Spleen (tissue), 11 donors: ENCODE measurements around the gene HLA-F. TPM values are rescaled to one million over a fixed set of nuclear protein-coding genes. Genes with fewer than 3 reads are reported as not detected.

ENCODE experiments used
- DNase-seq: peaks from one replicate; pipeline ENCODE4 v3.0.0-alpha.2; 2020
- H3K27ac ChIP-seq, 8 donors: fragments of 200-600 bp; sonication (generic) in 7 of 8; 1 replicate in 4 of 8; 2 replicates in 4 of 8; pipeline versions ENCODE4 v1.5.0 to v1.8.0; 2016 to 2021; ENCODE audit warnings: inconsistent platforms in 4 of 8, mild to moderate bottlenecking in 4 of 8, moderate library complexity in 1 of 8
- H3K27me3 ChIP-seq, 7 donors: fragments of 200-600 bp; sonication (generic) in 6 of 7; replicated peaks in 1 of 7; 1 replicate in 4 of 7; 2 replicates in 3 of 7; pipeline versions ENCODE4 v1.5.0 to v1.8.0; 2016 to 2021; ENCODE audit warnings: inconsistent platforms in 3 of 7, mild to moderate bottlenecking in 1 of 7
- H3K36me3 ChIP-seq, 6 donors: fragments of 200-600 bp; sonication (generic) in 5 of 6; 1 replicate in 4 of 6; 2 replicates in 2 of 6; pipeline versions ENCODE4 v1.5.0 to v1.8.0; 2016 to 2021; ENCODE audit warnings: inconsistent platforms in 2 of 6
- H3K4me1 ChIP-seq, 6 donors: fragments of 200-600 bp; sonication (generic) in 5 of 6; 1 replicate in 3 of 6; 2 replicates in 3 of 6; pipeline versions ENCODE4 v1.5.0 to v1.8.0; 2016 to 2021; ENCODE audit warnings: inconsistent platforms in 3 of 6
- H3K4me3 ChIP-seq, 8 donors: fragments of 200-600 bp; sonication (generic) in 7 of 8; 1 replicate in 4 of 8; 2 replicates in 4 of 8; pipeline versions ENCODE4 v1.5.0 to v1.8.0; 2016 to 2021; ENCODE audit warnings: inconsistent platforms in 4 of 8, mild to moderate bottlenecking in 4 of 8, moderate library complexity in 2 of 8
- H3K9me3 ChIP-seq, 8 donors: fragments of 200-600 bp; sonication (generic) in 7 of 8; 1 replicate in 4 of 8; 2 replicates in 4 of 8; pipeline versions ENCODE4 v1.5.0 to v1.8.0; 2016 to 2021; ENCODE audit warnings: inconsistent platforms in 4 of 8
- POLR2A ChIP-seq, 3 donors: fragments of 450-650 bp; IDR thresholded peaks; one replicate each; pipeline ENCODE4 v1.5.1; 2017; ENCODE audit warnings: antibody characterized with exemption in 3 of 3, mild to moderate bottlenecking in 1 of 3
- POLR2AphosphoS5 ChIP-seq, 3 donors: sonication (generic); formaldehyde crosslinking; IDR thresholded peaks; one replicate each; pipeline ENCODE4 v1.5.1; 2017; ENCODE audit warnings: antibody characterized with exemption in 3 of 3
- WGBS, 5 donors: extraction: QIAGEN DNeasy Blood & Tissue Kit in 3 of 5; methylation state at CpG; one replicate each; pipeline versions ENCODE4 v1.1.5 to v1.1.7; 2013 to 2018; 5-methylcytosine and 5-hydroxymethylcytosine counted together
- intact Hi-C: fragments of 100-400 bp; cut with DNase I; formaldehyde crosslinking; loops from one replicate; pipeline ENCODE4 v1.15.0; 2023; ENCODE audit warnings: low total_unique reads
- polyA plus RNA-seq, 3 donors: library from polyadenylated mRNA; stranded (reverse); fragments of 200-250 nt; gene quantifications; one replicate each; pipeline ENCODE4 v1.2.1, GENCODE V29; 2013
- total RNA-seq, 7 donors: library from RNA; depleted of rRNA in 3 of 7; stranded (reverse); fragments of >200 nt in 3 of 7; fragmentation: NEBNext Ultra II Directional in 4 of 7; extraction: Animal tissue kit (Norgen Biotek cat#: 25700) in 4 of 7; gene quantifications; one replicate each; pipeline versions ENCODE4 v1.1.0 to v1.2.1, GENCODE V29; 2016 to 2021
- TF ChIP-seq, protein P1 (sequence below), 11 experiments: fragments of 200-600 bp in 7 of 11; fragments of 450-650 bp in 4 of 11; sonication (generic) in 4 of 11; IDR thresholded peaks in 8 of 11; conservative IDR thresholded peaks in 3 of 11; 1 replicate in 7 of 11; 2 replicates in 4 of 11; pipeline versions ENCODE4 v1.4.0 to v1.8.0; 2016 to 2021; ENCODE audit warnings: antibody characterized with exemption in 11 of 11, inconsistent platforms in 4 of 11, mild to moderate bottlenecking in 1 of 11
- donor health status: healthy with polysubstance abuse.
- donor health status: DM: no; HTN: no; CAD: no; lungs with moderate emphysema.
- donor health status: DM: no; HTN: no; CAD: no.
- donor health status: Bipolar disorder and iron deficiency.
- donor health status: healthy.
- donor health status: DM: no; HTN: no; CAD: no.
- donor health status: DM: yes; HTN: yes; CAD: no.

The HLA-F gene
- total and polyA plus RNA-seq, 10 donors, result 402 to 663 (median 509) TPM

DNA sequence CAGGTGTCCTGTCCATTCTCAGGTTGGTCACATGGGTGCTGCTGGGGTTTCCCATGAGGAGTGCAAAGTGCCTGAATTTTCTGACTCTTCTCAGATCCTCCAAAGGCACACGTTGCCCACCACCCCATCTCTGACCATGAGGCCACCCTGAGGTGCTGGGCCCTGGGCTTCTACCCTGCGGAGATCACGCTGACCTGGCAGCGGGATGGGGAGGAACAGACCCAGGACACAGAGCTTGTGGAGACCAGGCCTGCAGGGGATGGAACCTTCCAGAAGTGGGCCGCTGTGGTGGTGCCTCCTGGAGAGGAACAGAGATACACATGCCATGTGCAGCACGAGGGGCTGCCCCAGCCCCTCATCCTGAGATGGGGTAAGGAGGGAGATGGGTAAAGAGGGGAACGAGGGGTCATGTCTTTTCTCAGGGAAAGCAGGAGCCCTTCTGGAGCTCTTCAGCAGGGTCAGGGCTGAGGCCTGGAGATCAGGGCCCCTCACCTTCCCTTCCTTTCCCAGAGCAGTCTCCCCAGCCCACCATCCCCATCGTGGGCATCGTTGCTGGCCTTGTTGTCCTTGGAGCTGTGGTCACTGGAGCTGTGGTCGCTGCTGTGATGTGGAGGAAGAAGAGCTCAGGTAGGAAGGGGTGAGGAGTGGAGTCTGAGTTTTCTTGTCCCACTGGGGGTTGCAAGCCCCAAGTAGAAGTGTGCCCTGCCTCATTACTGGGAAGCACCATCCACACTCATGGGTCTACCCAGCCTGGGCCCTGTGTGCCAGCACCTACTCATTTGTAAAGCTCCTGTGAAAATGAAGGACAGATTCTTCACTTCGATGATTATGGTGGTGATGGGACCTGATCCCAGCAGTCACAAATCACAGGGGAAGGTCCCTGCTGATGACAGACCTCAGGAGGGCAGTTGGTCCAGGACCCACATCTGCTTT is 2.0 kb downstream of the HLA-F start:
- Histone ChIP-seq H3K4me3 (peak overlapping the region; percentile 61 to 100 (median 97)), H3K9me3 (no peaks in the 10 kb centered on the region), H3K4me1 (peaks cover 32 to 76% (median 52%) of the 10 kb centered on the region in 6 donors), H3K27me3 (no peaks in the 10 kb centered on the region), H3K36me3 (peaks cover 3 to 54% (median 44%) of the 10 kb centered on the region in 6 donors), H3K27ac (peak overlapping the region in 4 of 8 donors; percentile 12 to 100 (median 98))
- 49 to 76% (median 73%) methylated on average over 11 of the region's 11 CpGs for WGBS, 5 donors
- intact Hi-C loops, result no loop called here
- DNase-seq, result no peak
- TF ChIP-seq, protein P1, sequence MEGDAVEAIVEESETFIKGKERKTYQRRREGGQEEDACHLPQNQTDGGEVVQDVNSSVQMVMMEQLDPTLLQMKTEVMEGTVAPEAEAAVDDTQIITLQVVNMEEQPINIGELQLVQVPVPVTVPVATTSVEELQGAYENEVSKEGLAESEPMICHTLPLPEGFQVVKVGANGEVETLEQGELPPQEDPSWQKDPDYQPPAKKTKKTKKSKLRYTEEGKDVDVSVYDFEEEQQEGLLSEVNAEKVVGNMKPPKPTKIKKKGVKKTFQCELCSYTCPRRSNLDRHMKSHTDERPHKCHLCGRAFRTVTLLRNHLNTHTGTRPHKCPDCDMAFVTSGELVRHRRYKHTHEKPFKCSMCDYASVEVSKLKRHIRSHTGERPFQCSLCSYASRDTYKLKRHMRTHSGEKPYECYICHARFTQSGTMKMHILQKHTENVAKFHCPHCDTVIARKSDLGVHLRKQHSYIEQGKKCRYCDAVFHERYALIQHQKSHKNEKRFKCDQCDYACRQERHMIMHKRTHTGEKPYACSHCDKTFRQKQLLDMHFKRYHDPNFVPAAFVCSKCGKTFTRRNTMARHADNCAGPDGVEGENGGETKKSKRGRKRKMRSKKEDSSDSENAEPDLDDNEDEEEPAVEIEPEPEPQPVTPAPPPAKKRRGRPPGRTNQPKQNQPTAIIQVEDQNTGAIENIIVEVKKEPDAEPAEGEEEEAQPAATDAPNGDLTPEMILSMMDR (IDR thresholded peaks at IDR 0.05 in 8 of 11, conservative IDR thresholded peaks at IDR 0.05 in 3 of 11), result no peak
- TF ChIP-seq POLR2AphosphoS5 (IDR thresholded peaks at IDR 0.05), result peak in 1 of 3 donors; percentile 34

DNA sequence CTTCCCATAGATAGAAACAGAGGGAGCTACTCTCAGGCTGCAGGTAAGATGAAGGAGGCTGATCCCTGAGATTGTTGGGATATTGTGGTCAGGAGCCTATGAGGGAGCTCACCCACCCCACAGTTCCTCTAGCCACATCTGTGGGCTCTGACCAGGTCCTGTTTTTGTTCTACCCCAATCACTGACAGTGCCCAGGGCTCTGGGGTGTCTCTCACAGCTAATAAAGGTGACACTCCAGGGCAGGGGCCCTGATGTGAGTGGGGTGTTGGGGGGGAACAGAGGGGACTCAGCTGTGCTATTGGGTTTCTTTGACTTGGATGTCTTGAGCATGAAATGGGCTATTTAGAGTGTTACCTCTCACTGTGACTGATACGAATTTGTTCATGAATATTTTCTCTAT is 2.8 kb downstream of the HLA-F start:
- H3K27ac ChIP-seq, result peak overlapping the region in 4 of 8 donors; percentile 2 to 100 (median 98)
- peak in 1 of 3 donors; percentile 40 for TF ChIP-seq POLR2AphosphoS5 (IDR thresholded peaks at IDR 0.05)
- no peak for TF ChIP-seq POLR2A (IDR thresholded peaks at IDR 0.05)
- no peaks in the 10 kb centered on the region for H3K9me3 ChIP-seq
- peak overlapping the region; percentile 27 to 100 (median 97) for H3K4me3 ChIP-seq
- intact Hi-C loops, result no loop called here
- H3K36me3 ChIP-seq, result peaks cover 3 to 54% (median 44%) of the 10 kb centered on the region in 6 donors
- WGBS, 5 donors, result 47 to 71% (median 63%) methylated on average over 1 of the region's 1 CpG
- peaks cover 32 to 81% (median 52%) of the 10 kb centered on the region in 6 donors for H3K4me1 ChIP-seq
- no peak for DNase-seq
- H3K27me3 ChIP-seq, result no peaks in the 10 kb centered on the region

DNA sequence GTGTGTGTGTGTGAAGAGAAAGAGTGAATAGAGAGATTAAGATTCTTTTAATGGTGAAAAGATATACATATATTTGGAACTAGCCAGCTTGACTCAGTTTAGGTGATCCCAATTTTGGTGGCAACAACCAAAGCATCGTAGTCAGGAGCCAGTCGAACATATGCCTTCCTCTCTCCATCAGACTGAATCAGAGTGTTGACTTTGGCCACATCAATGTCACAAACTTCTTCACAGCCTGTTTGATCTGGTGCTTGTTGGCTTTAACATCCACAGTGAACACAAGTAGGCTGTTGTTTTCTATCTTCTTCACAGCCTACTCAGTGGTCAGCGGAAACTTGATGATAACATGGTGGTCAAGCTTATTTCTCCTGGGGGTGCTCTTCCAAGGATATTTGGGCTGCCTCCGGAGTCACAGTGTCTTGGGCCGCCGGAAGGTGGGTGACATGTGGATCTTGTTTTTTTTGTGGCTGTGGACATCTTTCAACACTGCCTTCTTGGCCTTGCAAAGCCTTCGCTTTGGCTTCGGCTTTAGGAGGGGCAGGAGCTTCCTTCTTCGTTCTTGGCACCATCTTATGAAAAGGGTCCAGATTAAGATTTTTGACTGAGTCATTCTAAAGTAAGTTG is 3.4 kb downstream of the HLA-F start:
- intact Hi-C loops, result no loop called here
- peak overlapping the region in 1 of 8 donors; percentile 38 for H3K27ac ChIP-seq
- H3K4me1 ChIP-seq, result peaks cover 32 to 74% (median 50%) of the 10 kb centered on the region in 6 donors
- WGBS, 5 donors, result 90 to 94% (median 93%) methylated on average over 9 of the region's 9 CpGs
- peak overlapping the region in 6 of 8 donors; percentile 3 to 100 (median 99) for H3K4me3 ChIP-seq
- peaks cover 3 to 54% (median 44%) of the 10 kb centered on the region in 6 donors for H3K36me3 ChIP-seq
- DNase-seq, result no peak
- TF ChIP-seq POLR2A (IDR thresholded peaks at IDR 0.05), result no peak
- peak in 1 of 3 donors; percentile 45 for TF ChIP-seq POLR2AphosphoS5 (IDR thresholded peaks at IDR 0.05)
- TF ChIP-seq, protein P1 (IDR thresholded peaks at IDR 0.05 in 8 of 11, conservative IDR thresholded peaks at IDR 0.05 in 3 of 11), result no peak
- no peaks in the 10 kb centered on the region for H3K27me3 ChIP-seq
- H3K9me3 ChIP-seq, result no peaks in the 10 kb centered on the region

DNA sequence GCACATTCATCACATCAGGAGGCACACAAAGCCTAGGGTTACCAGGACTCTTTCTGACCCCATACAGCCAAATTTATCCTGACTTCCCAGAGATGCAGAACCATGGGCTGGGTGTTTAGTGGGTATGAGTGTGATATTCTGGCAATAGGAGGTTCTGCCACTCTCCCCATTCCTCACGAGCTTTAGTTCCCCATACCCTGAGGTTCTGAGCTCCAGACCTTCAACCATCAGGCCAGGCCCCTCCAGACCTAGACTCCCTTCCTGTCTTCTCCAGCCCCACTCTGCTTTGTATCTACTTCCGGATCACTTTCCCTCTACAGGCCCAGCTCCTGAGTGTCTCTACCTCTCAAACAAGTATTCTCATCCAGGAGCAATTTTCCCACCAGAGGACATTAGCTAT is 4.4 kb downstream of the HLA-F start:
- H3K36me3 ChIP-seq, result peaks cover 3 to 54% (median 44%) of the 10 kb centered on the region in 6 donors
- H3K4me3 ChIP-seq, result peak overlapping the region in 1 of 8 donors; percentile 14
- peak overlapping the region in 1 of 8 donors; percentile 38 for H3K27ac ChIP-seq
- WGBS, 5 donors, result 37 to 88% (median 73%) methylated on average over 2 of the region's 2 CpGs
- H3K27me3 ChIP-seq, result no peaks in the 10 kb centered on the region
- intact Hi-C loops, result no loop called here
- TF ChIP-seq, protein P1 (IDR thresholded peaks at IDR 0.05 in 8 of 11, conservative IDR thresholded peaks at IDR 0.05 in 3 of 11), result no peak
- TF ChIP-seq POLR2A (IDR thresholded peaks at IDR 0.05) (no peak), POLR2AphosphoS5 (IDR thresholded peaks at IDR 0.05) (peak in 1 of 3 donors; percentile 9)
- no peak for DNase-seq
- peaks cover 32 to 69% (median 44%) of the 10 kb centered on the region in 6 donors for H3K4me1 ChIP-seq
- H3K9me3 ChIP-seq, result no peaks in the 10 kb centered on the region
